Neuronal stem cell (in vitro differentiated cells): ENCODE measurements around the gene HDAC9.

Experiments used
- DNase-seq: peaks from one replicate; pipeline ENCODE4 v3.0.0-alpha.2; 2013; ENCODE audit warnings: low spot score
- H2AFZ ChIP-seq: one replicate; pipeline ENCODE4 v1.6.1; 2013; ENCODE audit warnings: mild to moderate bottlenecking, low read length, inconsistent platforms
- H2AK5ac ChIP-seq: 2 replicates; pipeline ENCODE4 v1.6.1; 2013; ENCODE audit warnings: low read depth, mild to moderate bottlenecking, inconsistent platforms, low read length, moderate library complexity, mixed read lengths
- H2BK120ac ChIP-seq: 2 replicates; pipeline ENCODE4 v1.6.1; 2013; ENCODE audit warnings: low read depth, mild to moderate bottlenecking, inconsistent platforms, low read length, moderate library complexity, mixed read lengths
- H2BK12ac ChIP-seq: one replicate; pipeline ENCODE4 v1.6.1; 2013; ENCODE audit warnings: low read length, inconsistent platforms
- H2BK15ac ChIP-seq: 2 replicates; pipeline ENCODE4 v1.6.1; 2013; ENCODE audit warnings: mild to moderate bottlenecking, low read length, inconsistent platforms, mixed read lengths
- H2BK5ac ChIP-seq: one replicate; pipeline ENCODE4 v1.6.1; 2013; ENCODE audit warnings: inconsistent platforms, mild to moderate bottlenecking, low read length, moderate library complexity
- H3K14ac ChIP-seq: one replicate; pipeline ENCODE4 v1.6.1; 2013; ENCODE audit warnings: low read length, inconsistent platforms
- H3K18ac ChIP-seq: 2 replicates; pipeline ENCODE4 v1.6.1; 2013; ENCODE audit warnings: low read length, inconsistent platforms
- H3K23ac ChIP-seq: 2 replicates; pipeline ENCODE4 v1.6.1; 2013; ENCODE audit warnings: low read depth, mild to moderate bottlenecking, mixed read lengths, low read length, inconsistent platforms; ENCODE audit not compliant: poor library complexity
- H3K27ac ChIP-seq: replicated peaks from 3 replicates; pipeline ENCODE4 v1.5.1; 2013; ENCODE audit warnings: low read length, inconsistent platforms
- H3K27me3 ChIP-seq, 3 experiments: 2 replicates each; pipeline ENCODE4 v1.6.1; 2013; ENCODE audit warnings: low read length in 3 of 3, mild to moderate bottlenecking in 2 of 3, inconsistent platforms in 1 of 3, low read depth in 1 of 3, mixed read lengths in 1 of 3, moderate library complexity in 1 of 3; ENCODE audit not compliant: control insufficient read depth in 3 of 3, insufficient read depth in 3 of 3
- H3K36me3 ChIP-seq, 2 donors: replicated peaks in 1 of 2; 2 replicates each; pipeline ENCODE4 v1.6.1; 2013; ENCODE audit warnings: low read length in 2 of 2; ENCODE audit not compliant: control insufficient read depth in 2 of 2, insufficient read depth in 2 of 2
- H3K4ac ChIP-seq: 2 replicates; pipeline ENCODE4 v1.6.1; 2013; ENCODE audit warnings: inconsistent platforms, mild to moderate bottlenecking, low read length, moderate library complexity
- H3K4me1 ChIP-seq, 2 donors: 1 replicate in 1 of 2; 2 replicates in 1 of 2; pipeline ENCODE4 v1.6.1; 2013; ENCODE audit warnings: low read length in 2 of 2, low read depth in 1 of 2; ENCODE audit not compliant: control insufficient read depth in 2 of 2, insufficient read depth in 1 of 2
- H3K4me2 ChIP-seq: one replicate; pipeline ENCODE4 v1.6.1; 2013; ENCODE audit warnings: mild to moderate bottlenecking, low read length, inconsistent platforms; ENCODE audit not compliant: insufficient read depth, poor library complexity, severe bottlenecking
- H3K4me3 ChIP-seq, 2 donors: 2 replicates each; pipeline ENCODE4 v1.5.1; 2013; ENCODE audit warnings: low read length in 2 of 2, mild to moderate bottlenecking in 2 of 2, inconsistent platforms in 1 of 2, moderate library complexity in 1 of 2
- H3K79me1 ChIP-seq: one replicate; pipeline ENCODE4 v1.6.1; 2013; ENCODE audit warnings: low read depth, mild to moderate bottlenecking, inconsistent platforms, low read length, moderate library complexity
- H3K9ac ChIP-seq: one replicate; pipeline ENCODE4 v1.6.1; 2013; ENCODE audit warnings: mild to moderate bottlenecking, low read depth, low read length, inconsistent platforms; ENCODE audit not compliant: poor library complexity
- H3K9me3 ChIP-seq, 2 donors: replicated peaks in 1 of 2; 2 replicates each; pipeline versions ENCODE3 to v1.6.1; 2013; ENCODE audit warnings: low read length in 2 of 2, mild to moderate bottlenecking in 2 of 2, inconsistent platforms in 1 of 2, low read depth in 1 of 2, mixed read lengths in 1 of 2, moderate library complexity in 1 of 2; ENCODE audit not compliant: control insufficient read depth in 2 of 2, insufficient read depth in 1 of 2
- H4K8ac ChIP-seq: one replicate; pipeline ENCODE4 v1.6.1; 2013; ENCODE audit warnings: low read depth, mild to moderate bottlenecking, inconsistent platforms, low read length, moderate library complexity
- H4K91ac ChIP-seq: one replicate; pipeline ENCODE4 v1.6.1; 2013; ENCODE audit warnings: low read length, low read depth, mild to moderate bottlenecking, inconsistent platforms; ENCODE audit not compliant: poor library complexity
- WGBS, 2 donors: extraction: QIAGEN DNeasy Blood & Tissue Kit; methylation state at CpG; one replicate each; pipeline ENCODE4 v1.1.7; 2013; ENCODE audit warnings: missing lambda C conversion rate in 2 of 2, mixed read lengths in 1 of 2; ENCODE audit not compliant: insufficient read length in 2 of 2, insufficient replicate concordance in 1 of 2; ENCODE audit errors: extremely low coverage in 2 of 2; 5-methylcytosine and 5-hydroxymethylcytosine counted together

Gene HDAC9

GRCh38 chr7:18680576-18680975 lies 185.0 kb downstream of the HDAC9 start:
- Histone ChIP-seq H3K4me2 (no peak overlapping the region), H3K14ac (no peak overlapping the region), H3K4me1 (no peaks in the 10 kb centered on the region), H2AK5ac (no peak overlapping the region), H3K18ac (no peak overlapping the region), H3K79me1 (no peaks in the 10 kb centered on the region), H2AFZ (no peak overlapping the region), H3K36me3 (no peaks in the 10 kb centered on the region), H2BK12ac (no peak overlapping the region), H2BK15ac (no peak overlapping the region), H3K23ac (no peak overlapping the region), H3K27me3 (no peaks in the 10 kb centered on the region), H3K4me3 (no peak overlapping the region), H3K27ac (no peak overlapping the region), H4K8ac (no peak overlapping the region), H3K9ac (no peak overlapping the region), H3K9me3 (no peaks in the 10 kb centered on the region), H3K4ac (no peak overlapping the region), H4K91ac (no peak overlapping the region), H2BK120ac (no peak overlapping the region), H2BK5ac (no peak overlapping the region)
- DNase-seq = no peak
- no CpG with 5 or more reads among the region's 2 CpGs for WGBS, 2 donors

- Histone ChIP-seq H3K4ac (no peak overlapping the region), H2BK12ac (no peak overlapping the region), H3K4me2 (no peak overlapping the region), H3K27me3 (no peaks in the 10 kb centered on the region), H3K14ac (no peak overlapping the region), H2BK5ac (no peak overlapping the region), H2AK5ac (no peak overlapping the region), H2AFZ (no peak overlapping the region), H2BK15ac (no peak overlapping the region), H3K4me3 (no peak overlapping the region), H4K8ac (no peak overlapping the region), H3K9me3 (no peaks in the 10 kb centered on the region), H3K9ac (no peak overlapping the region), H3K4me1 (peaks cover 0 to 3% of the 10 kb centered on the region in 2 donors), H3K18ac (no peak overlapping the region), H3K23ac (no peak overlapping the region), H2BK120ac (no peak overlapping the region), H3K79me1 (no peaks in the 10 kb centered on the region), H3K36me3 (no peaks in the 10 kb centered on the region), H4K91ac (no peak overlapping the region), H3K27ac (no peak overlapping the region)
- DNase-seq = no peak
- WGBS, 2 donors = no CpG with 5 or more reads among the region's 1 CpG
Observed at GRCh38 chr7:18684916-18685315, 189.4 kb downstream of the HDAC9 start.

GRCh38 chr7:18685971-18686370 lies 190.4 kb downstream of the HDAC9 start:
- H2BK15ac ChIP-seq = no peak overlapping the region
- H2AFZ ChIP-seq = no peak overlapping the region
- no peak overlapping the region for H4K8ac ChIP-seq
- no peak overlapping the region for H3K4me2 ChIP-seq
- no peak overlapping the region for H2BK5ac ChIP-seq
- no peak overlapping the region for H3K4ac ChIP-seq
- H2AK5ac ChIP-seq = no peak overlapping the region
- H3K23ac ChIP-seq = no peak overlapping the region
- no peak overlapping the region for H4K91ac ChIP-seq
- no peak for DNase-seq
- H2BK12ac ChIP-seq = no peak overlapping the region
- no peak overlapping the region for H3K14ac ChIP-seq
- no peaks in the 10 kb centered on the region for H3K36me3 ChIP-seq
- H3K9ac ChIP-seq = no peak overlapping the region
- no peak overlapping the region for H3K27ac ChIP-seq
- H3K79me1 ChIP-seq = no peaks in the 10 kb centered on the region
- H3K4me3 ChIP-seq = no peak overlapping the region
- no peaks in the 10 kb centered on the region for H3K27me3 ChIP-seq
- H3K9me3 ChIP-seq = no peaks in the 10 kb centered on the region
- H2BK120ac ChIP-seq = no peak overlapping the region
- peaks cover 0 to 3% of the 10 kb centered on the region in 2 donors for H3K4me1 ChIP-seq
- no peak overlapping the region for H3K18ac ChIP-seq

DNA sequence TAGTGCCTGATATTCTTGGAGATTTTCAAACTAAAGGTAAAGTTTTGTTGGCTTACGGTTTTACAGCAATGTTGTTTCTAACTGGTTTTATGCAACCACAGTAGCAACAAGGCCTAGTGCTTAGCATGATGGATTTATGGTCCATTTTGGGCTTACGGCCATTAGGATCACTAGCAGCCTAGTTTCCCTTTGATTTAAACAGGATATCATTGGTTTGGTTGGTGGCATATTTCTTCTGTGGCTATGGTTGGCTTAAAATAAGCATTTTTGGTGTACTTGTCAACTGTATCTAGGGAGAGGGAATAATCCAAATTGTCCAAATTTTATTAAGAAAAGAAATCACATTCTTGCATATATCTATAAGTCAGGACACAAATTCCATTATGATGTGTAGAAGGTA lies 194.0 kb downstream of the HDAC9 start:
- no peak for DNase-seq
- Histone ChIP-seq H3K4me3 (no peak overlapping the region), H2AFZ (no peak overlapping the region), H3K4me1 (peaks cover 3% of the 10 kb centered on the region in 2 donors), H4K91ac (no peak overlapping the region), H3K18ac (no peak overlapping the region), H3K27me3 (no peaks in the 10 kb centered on the region), H3K36me3 (no peaks in the 10 kb centered on the region), H4K8ac (no peak overlapping the region), H2AK5ac (no peak overlapping the region), H3K4me2 (no peak overlapping the region), H2BK120ac (no peak overlapping the region), H2BK15ac (no peak overlapping the region), H3K23ac (no peak overlapping the region), H3K79me1 (no peaks in the 10 kb centered on the region), H3K9me3 (no peaks in the 10 kb centered on the region), H3K14ac (no peak overlapping the region), H3K27ac (no peak overlapping the region), H2BK5ac (no peak overlapping the region), H3K4ac (no peak overlapping the region), H2BK12ac (no peak overlapping the region), H3K9ac (no peak overlapping the region)
- no CpG with 5 or more reads among the region's 2 CpGs for WGBS, 2 donors
